Peyer's patch (tissue), 4 donors: ENCODE measurements around the gene MYPN.

Source experiments
- CTCF ChIP-seq, 6 experiments: fragments of 450-650 bp in 4 of 6; fragments of 200-600 bp in 2 of 6; sonication (generic) in 1 of 6; IDR thresholded peaks; one replicate each; pipeline ENCODE4 v1.5.1; 2017 to 2019; ENCODE audit warnings: antibody characterized with exemption in 6 of 6, mild to moderate bottlenecking in 3 of 6, moderate library complexity in 1 of 6
- POLR2A ChIP-seq, 2 donors: fragments of 450-650 bp; IDR thresholded peaks; one replicate each; pipeline ENCODE4 v1.5.1; 2017; ENCODE audit warnings: antibody characterized with exemption in 2 of 2, mild to moderate bottlenecking in 2 of 2, moderate library complexity in 2 of 2

GRCh38 chr10:68137171-68137570 is 27.9 kb downstream of the MYPN start:
- TF ChIP-seq CTCF (IDR thresholded peaks at IDR 0.05), result no peak
- TF ChIP-seq POLR2A (IDR thresholded peaks at IDR 0.05), result no peak
